GM23248 (cell line): ENCODE data around the gene TSGA10.

Experiments
- EZH2 ChIP-seq: fragments of 200-600 bp; sonication (generic); IDR thresholded peaks from 2 replicates; pipeline ENCODE4 v1.6.1; 2018; ENCODE audit warnings: antibody characterized with exemption, mild to moderate bottlenecking; ENCODE audit not compliant: insufficient read depth, poor library complexity, severe bottlenecking
- EZH2phosphoT487 ChIP-seq: fragments of 200-600 bp; sonication (generic); IDR thresholded peaks from 2 replicates; pipeline ENCODE4 v1.6.1; 2018; ENCODE audit warnings: antibody characterized with exemption, moderate library complexity, mild to moderate bottlenecking, low read depth; ENCODE audit not compliant: insufficient read depth

DNA sequence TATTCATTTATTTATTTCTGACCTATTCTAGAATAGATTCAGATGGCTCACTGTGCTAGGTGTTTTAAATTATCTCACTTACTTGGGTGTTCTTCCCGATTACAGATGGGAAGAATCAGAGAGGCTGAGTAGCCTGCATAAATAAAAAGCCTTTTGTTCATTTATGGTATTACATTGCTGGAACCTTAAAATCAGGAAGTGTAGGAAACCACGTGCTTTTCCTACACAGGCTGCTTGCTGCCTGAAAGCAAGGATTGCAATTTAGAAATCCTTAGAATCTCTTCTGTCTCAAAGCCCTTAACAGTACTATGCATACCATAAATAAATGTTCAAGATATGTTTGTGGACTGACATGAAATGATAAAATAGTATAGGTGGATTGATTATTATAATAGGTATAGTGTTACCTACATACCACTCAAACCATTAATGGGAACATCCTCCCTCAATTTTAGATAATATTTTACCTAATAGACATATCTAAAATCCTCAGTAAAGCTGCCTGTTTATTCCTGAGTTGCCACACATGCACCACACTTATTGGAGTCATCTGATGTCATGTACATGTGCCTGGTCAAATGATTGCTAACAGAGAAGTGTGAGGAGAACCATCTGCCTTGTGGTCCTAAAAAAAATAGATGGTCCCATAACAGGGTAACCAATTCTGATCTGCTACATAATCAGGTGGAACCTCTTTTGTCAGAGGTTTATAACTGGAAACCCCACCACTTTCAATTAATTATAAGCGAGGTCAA, 86.7 kb downstream of the TSGA10 start:
- TF ChIP-seq EZH2 (no peak), EZH2phosphoT487 (no peak)
